H1 (cell line): Measurements from ENCODE around the gene RWDD3. TPM values are rescaled to one million over a fixed set of nuclear protein-coding genes. Genes with fewer than 3 reads are reported as not detected.

Source experiments
- FOSL1 ChIP-seq: IDR thresholded peaks from 2 replicates; pipeline ENCODE4 v1.6.1; 2011; ENCODE audit warnings: mild to moderate bottlenecking, low read depth, low read length, moderate library complexity; ENCODE audit not compliant: insufficient read depth
- JUND ChIP-seq: IDR thresholded peaks from 2 replicates; pipeline ENCODE4 v1.6.1; 2011; ENCODE audit warnings: mild to moderate bottlenecking, improper control_type of control experiment, low read length
- polyA plus RNA-seq, 7 experiments: library from polyadenylated mRNA; depleted of rRNA in 3 of 7; stranded (reverse) in 5 of 7; unstranded in 2 of 7; fragments of >200 nt in 5 of 7; fragments of 200-250 nt in 2 of 7; gene quantifications; 1 replicate in 5 of 7; 2 replicates in 1 of 7; 4 replicates in 1 of 7; pipeline versions ENCODE4 v1.2.1 to v1.2.3, GENCODE V29; 2011 to 2013; ENCODE audit warnings: missing spikeins in 2 of 7, mixed read lengths in 2 of 7
- total RNA-seq: library from RNA; stranded (reverse); fragmentation: NEBNext Ultra II Directional; extraction: Animal tissue kit (Norgen Biotek cat#: 25700); gene quantifications from 2 replicates; pipeline ENCODE4 v1.2.1, GENCODE V29; 2021

The RWDD3 gene
- total and polyA plus RNA-seq, 2 of the 8 experiments (the other 6 are each of a cell fraction or from before 2014, with no cell fraction given) = 7.9 to 14.5 TPM

GRCh38 chr1:95236784-95237575 is 3.0 kb downstream of the RWDD3 start (continued):
- TF ChIP-seq FOSL1 (no peak), JUND (no peak)
